Measurements from ENCODE around the gene SAMD4A.

- TF ChIP-seq, protein P1, sequence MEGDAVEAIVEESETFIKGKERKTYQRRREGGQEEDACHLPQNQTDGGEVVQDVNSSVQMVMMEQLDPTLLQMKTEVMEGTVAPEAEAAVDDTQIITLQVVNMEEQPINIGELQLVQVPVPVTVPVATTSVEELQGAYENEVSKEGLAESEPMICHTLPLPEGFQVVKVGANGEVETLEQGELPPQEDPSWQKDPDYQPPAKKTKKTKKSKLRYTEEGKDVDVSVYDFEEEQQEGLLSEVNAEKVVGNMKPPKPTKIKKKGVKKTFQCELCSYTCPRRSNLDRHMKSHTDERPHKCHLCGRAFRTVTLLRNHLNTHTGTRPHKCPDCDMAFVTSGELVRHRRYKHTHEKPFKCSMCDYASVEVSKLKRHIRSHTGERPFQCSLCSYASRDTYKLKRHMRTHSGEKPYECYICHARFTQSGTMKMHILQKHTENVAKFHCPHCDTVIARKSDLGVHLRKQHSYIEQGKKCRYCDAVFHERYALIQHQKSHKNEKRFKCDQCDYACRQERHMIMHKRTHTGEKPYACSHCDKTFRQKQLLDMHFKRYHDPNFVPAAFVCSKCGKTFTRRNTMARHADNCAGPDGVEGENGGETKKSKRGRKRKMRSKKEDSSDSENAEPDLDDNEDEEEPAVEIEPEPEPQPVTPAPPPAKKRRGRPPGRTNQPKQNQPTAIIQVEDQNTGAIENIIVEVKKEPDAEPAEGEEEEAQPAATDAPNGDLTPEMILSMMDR (conservative IDR thresholded peaks at IDR 0.05; ENCODE audit: low read length) = no peak
- no peak for TF ChIP-seq EZH2phosphoT487 (IDR thresholded peaks at IDR 0.05; ENCODE audit: borderline replicate concordance, low read depth, low read length)
Measured at GRCh38 chr14:54791001-54791400, 224.1 kb downstream of the SAMD4A start.
